Upper lobe of left lung (tissue), 4 donors: ENCODE data around the gene WARS2.

Source experiments
- POLR2A ChIP-seq, 4 donors: fragments of 450-650 bp; IDR thresholded peaks; one replicate each; pipeline ENCODE4 v1.5.1; 2016 to 2017; ENCODE audit warnings: antibody characterized with exemption in 4 of 4, mild to moderate bottlenecking in 2 of 4
- TF ChIP-seq, protein P1 (sequence below), 6 experiments: fragments of 450-650 bp in 4 of 6; fragments of 200-600 bp in 2 of 6; sonication (generic) in 2 of 6; IDR thresholded peaks; one replicate each; pipeline ENCODE4 v1.5.1; 2016 to 2019; ENCODE audit warnings: antibody characterized with exemption in 6 of 6

DNA sequence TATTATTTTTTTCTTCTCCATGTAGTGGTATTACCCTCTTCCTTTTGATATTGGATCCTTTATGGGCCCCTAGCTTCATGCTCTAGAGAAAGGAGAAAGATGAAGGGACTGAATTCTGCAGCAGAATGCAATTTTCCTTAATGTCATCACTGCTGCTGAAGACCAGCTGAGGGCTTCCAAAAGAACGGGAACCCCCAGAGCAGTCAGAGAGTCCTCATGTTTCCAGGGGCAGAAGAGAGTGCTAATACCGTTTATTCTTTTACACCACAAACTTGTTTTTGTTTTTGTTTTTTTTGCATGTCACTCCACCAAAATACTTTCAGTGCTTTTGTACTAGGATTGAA is 131.2 kb downstream of the WARS2 start:
- TF ChIP-seq POLR2A (IDR thresholded peaks at IDR 0.05) = no peak
- TF ChIP-seq, protein P1, sequence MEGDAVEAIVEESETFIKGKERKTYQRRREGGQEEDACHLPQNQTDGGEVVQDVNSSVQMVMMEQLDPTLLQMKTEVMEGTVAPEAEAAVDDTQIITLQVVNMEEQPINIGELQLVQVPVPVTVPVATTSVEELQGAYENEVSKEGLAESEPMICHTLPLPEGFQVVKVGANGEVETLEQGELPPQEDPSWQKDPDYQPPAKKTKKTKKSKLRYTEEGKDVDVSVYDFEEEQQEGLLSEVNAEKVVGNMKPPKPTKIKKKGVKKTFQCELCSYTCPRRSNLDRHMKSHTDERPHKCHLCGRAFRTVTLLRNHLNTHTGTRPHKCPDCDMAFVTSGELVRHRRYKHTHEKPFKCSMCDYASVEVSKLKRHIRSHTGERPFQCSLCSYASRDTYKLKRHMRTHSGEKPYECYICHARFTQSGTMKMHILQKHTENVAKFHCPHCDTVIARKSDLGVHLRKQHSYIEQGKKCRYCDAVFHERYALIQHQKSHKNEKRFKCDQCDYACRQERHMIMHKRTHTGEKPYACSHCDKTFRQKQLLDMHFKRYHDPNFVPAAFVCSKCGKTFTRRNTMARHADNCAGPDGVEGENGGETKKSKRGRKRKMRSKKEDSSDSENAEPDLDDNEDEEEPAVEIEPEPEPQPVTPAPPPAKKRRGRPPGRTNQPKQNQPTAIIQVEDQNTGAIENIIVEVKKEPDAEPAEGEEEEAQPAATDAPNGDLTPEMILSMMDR (IDR thresholded peaks at IDR 0.05) = no peak
